DOHH2 (cell line): ENCODE data around the gene HBA2.
"Not testable (repeated sequence)": the region's sequence is repeated elsewhere in the genome, so short reads cannot be mapped to it uniquely, and the experiment has no call there.

ENCODE experiments used
- H3F3A ChIP-seq: fragments of 200-600 bp; sonication (generic), shearing (Covaris generic); 2 replicates; pipeline ENCODE4 v1.6.0; 2016; ENCODE audit warnings: antibody characterized with exemption, mild to moderate bottlenecking; ENCODE audit not compliant: control insufficient read depth, insufficient read depth
- H3K27ac ChIP-seq: fragments of 200-600 bp; sonication (generic); 2 replicates; pipeline ENCODE4 v1.5.1; 2014; ENCODE audit warnings: low read depth, mild to moderate bottlenecking, low read length, moderate library complexity
- H3K27me3 ChIP-seq: fragments of 200-600 bp; sonication (generic); 2 replicates; pipeline ENCODE4 v1.6.1; 2014; ENCODE audit warnings: mild to moderate bottlenecking, low read length, mixed read lengths; ENCODE audit not compliant: control insufficient read depth
- H3K36me3 ChIP-seq: fragments of 200-600 bp; sonication (generic); 2 replicates; pipeline ENCODE4 v1.6.1; 2014; ENCODE audit warnings: mild to moderate bottlenecking, low read length, moderate library complexity, mixed read lengths; ENCODE audit not compliant: control insufficient read depth
- H3K4me1 ChIP-seq: fragments of 200-600 bp; sonication (generic); 2 replicates; pipeline ENCODE4 v1.6.1; 2014; ENCODE audit warnings: mild to moderate bottlenecking, low read length, mixed read lengths; ENCODE audit not compliant: control insufficient read depth
- H3K4me2 ChIP-seq: fragments of 200-600 bp; sonication (generic); 2 replicates; pipeline ENCODE4 v1.6.0; 2014; ENCODE audit warnings: mild to moderate bottlenecking, low read length, moderate library complexity
- H3K4me3 ChIP-seq: fragments of 200-600 bp; sonication (generic); 2 replicates; pipeline ENCODE4 v1.5.1; 2014; ENCODE audit warnings: mild to moderate bottlenecking, low read length, mixed read lengths
- H3K79me2 ChIP-seq: fragments of 200-600 bp; sonication (generic); 2 replicates; pipeline ENCODE4 v1.6.1; 2014; ENCODE audit warnings: mild to moderate bottlenecking, low read length, mixed read lengths; ENCODE audit not compliant: control insufficient read depth
- H3K9me2 ChIP-seq: fragments of 200-600 bp; sonication (generic); replicated peaks from 2 replicates; pipeline ENCODE4 v1.6.1; 2014; ENCODE audit warnings: mild to moderate bottlenecking, low read length, mixed read lengths; ENCODE audit not compliant: control insufficient read depth
- H3K9me3 ChIP-seq: fragments of 200-600 bp; sonication (generic); 2 replicates; pipeline ENCODE4 v1.6.1; 2014; ENCODE audit warnings: antibody characterized with exemption, low read length, mixed read lengths; ENCODE audit not compliant: control insufficient read depth, insufficient read depth
- H4K20me1 ChIP-seq: fragments of 200-600 bp; sonication (generic); 2 replicates; pipeline ENCODE4 v1.6.0; 2014; ENCODE audit warnings: low read depth, mild to moderate bottlenecking, antibody characterized with exemption, low read length, moderate library complexity; ENCODE audit not compliant: control insufficient read depth, insufficient read depth
- CTCF ChIP-seq: fragments of 200-600 bp; sonication (generic); IDR thresholded peaks from one replicate; pipeline ENCODE4 v1.5.1; 2014; ENCODE audit warnings: antibody characterized with exemption, mild to moderate bottlenecking, low read depth, low read length; ENCODE audit not compliant: poor library complexity, severe bottlenecking
- EZH2phosphoT487 ChIP-seq: fragments of 200-600 bp; sonication (generic); IDR thresholded peaks from 2 replicates; pipeline ENCODE4 v1.6.1; 2017; ENCODE audit warnings: borderline replicate concordance, mild to moderate bottlenecking, antibody characterized with exemption, low read length, moderate library complexity, mixed read lengths

HBA2 gene

GRCh38 chr16:172374-172941 lies at the start of gene HBA2:
Gene HBA2 (plus strand): TSS chr16:172876. CDS start chr16:172913, 37 bp downstream.
- H3K9me3 ChIP-seq, H3K4me1 ChIP-seq, H3K27ac ChIP-seq, H3F3A ChIP-seq, H4K20me1 ChIP-seq, H3K4me2 ChIP-seq, H3K9me2 ChIP-seq, H3K79me2 ChIP-seq, H3K4me3 ChIP-seq, H3K36me3 ChIP-seq: not testable (repeated sequence)
- peaks cover 45% of the 10 kb centered on the region for H3K27me3 ChIP-seq

GRCh38 chr16:123558-124350 lies 48.9 kb upstream of the HBA2 start:
- not testable (repeated sequence) for H3K9me3 ChIP-seq, H3K4me3 ChIP-seq, H3K4me2 ChIP-seq, H4K20me1 ChIP-seq, H3K4me1 ChIP-seq, H3K27me3 ChIP-seq, H3K27ac ChIP-seq, H3F3A ChIP-seq, H3K9me2 ChIP-seq
- Histone ChIP-seq H3K36me3 (peaks cover 14% of the 10 kb centered on the region), H3K79me2 (peaks cover 10% of the 10 kb centered on the region)

GRCh38 chr16:125011-125410 lies 47.7 kb upstream of the HBA2 start:
- no peak for TF ChIP-seq EZH2phosphoT487
- TF ChIP-seq CTCF: no peak
- Histone ChIP-seq H3K4me3 (no peak overlapping the region), H3K27me3 (no peaks in the 10 kb centered on the region), H3K36me3 (peaks cover 14% of the 10 kb centered on the region), H3F3A (no peaks in the 10 kb centered on the region), H3K4me1 (no peaks in the 10 kb centered on the region), H3K27ac (no peak overlapping the region), H3K9me3 (no peaks in the 10 kb centered on the region), H3K79me2 (peaks cover 23% of the 10 kb centered on the region), H3K9me2 (no peaks in the 10 kb centered on the region), H3K4me2 (no peak overlapping the region), H4K20me1 (peaks cover 4% of the 10 kb centered on the region; the same call in 1 of the 2 replicates)

GRCh38 chr16:129075-129474 lies 43.6 kb upstream of the HBA2 start:
- TF ChIP-seq CTCF (no peak), EZH2phosphoT487 (no peak)
- Histone ChIP-seq H3K4me2 (no peak overlapping the region), H4K20me1 (no peaks in the 10 kb centered on the region), H3K27me3 (no peaks in the 10 kb centered on the region), H3K9me2 (no peaks in the 10 kb centered on the region), H3K9me3 (no peaks in the 10 kb centered on the region), H3K4me3 (no peak overlapping the region), H3K79me2 (peaks cover 56% of the 10 kb centered on the region), H3F3A (no peaks in the 10 kb centered on the region), H3K36me3 (peaks cover 10% of the 10 kb centered on the region), H3K27ac (no peak overlapping the region), H3K4me1 (0 out of 2 replicates have a peak, but pooled peaks cover 3% of the 10 kb centered on the region)
